Erythroblast (primary cell): Measurements from ENCODE around the gene NEURL3.
"Not testable (repeated sequence)": the region's sequence is repeated elsewhere in the genome, so short reads cannot be mapped to it uniquely, and the experiment has no call there.

Source experiments
- DNase-seq, 2 experiments: peaks; one replicate each; lab custom pipeline; 2025; lab: John Stamatoyannopoulos, UW
- GATA1 ChIP-seq: IDR thresholded peaks from 2 replicates; pipeline ENCODE4 v1.6.1; 2011; ENCODE audit warnings: low read depth, mild to moderate bottlenecking, control low read depth, low read length, moderate library complexity
- POLR2A ChIP-seq: IDR thresholded peaks from 2 replicates; pipeline ENCODE4 v1.6.1; 2011; ENCODE audit warnings: mild to moderate bottlenecking, low read length

The NEURL3 gene, protein sequence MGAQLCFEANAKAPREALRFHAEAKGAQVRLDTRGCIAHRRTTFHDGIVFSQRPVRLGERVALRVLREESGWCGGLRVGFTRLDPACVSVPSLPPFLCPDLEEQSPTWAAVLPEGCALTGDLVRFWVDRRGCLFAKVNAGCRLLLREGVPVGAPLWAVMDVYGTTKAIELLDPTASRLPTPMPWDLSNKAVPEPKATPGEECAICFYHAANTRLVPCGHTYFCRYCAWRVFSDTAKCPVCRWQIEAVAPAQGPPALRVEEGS

DNA sequence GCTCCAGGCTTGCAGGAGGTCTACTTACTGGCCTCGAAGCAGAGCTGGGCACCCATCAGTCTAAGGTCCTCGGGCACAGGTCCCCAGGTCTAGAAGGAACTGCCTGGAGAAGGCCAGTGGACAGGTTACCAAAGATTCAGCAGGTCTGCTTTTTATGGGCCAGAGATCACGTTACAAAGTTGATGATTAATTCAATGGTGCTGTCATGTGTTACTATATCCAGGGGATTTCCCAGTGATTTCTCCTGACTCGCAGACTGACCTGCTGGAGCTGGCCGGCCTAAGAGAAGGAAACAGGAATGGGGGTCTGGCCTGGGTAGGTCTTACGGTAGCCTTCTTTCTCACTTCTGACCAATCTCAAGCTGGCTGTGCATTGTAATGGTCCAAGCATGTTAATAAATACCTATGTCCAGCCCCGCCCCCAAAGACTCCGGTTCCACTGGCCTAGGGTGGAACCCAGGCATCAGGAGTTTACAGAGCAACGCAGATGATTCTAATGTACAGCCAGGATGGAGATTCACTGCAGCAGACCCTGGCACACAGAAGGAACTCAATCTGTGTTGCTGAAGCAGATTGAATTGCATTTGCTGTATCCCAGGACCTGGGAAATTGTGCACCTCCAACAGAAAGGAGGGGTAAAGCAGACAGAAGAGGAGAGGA lies at the start of gene NEURL3:
TSS of gene NEURL3 (minus strand) at position 127 of the 659 bp plus-strand sequence. CDS start at position 56, 71 bp downstream.
- no peak for TF ChIP-seq GATA1
- no peak for TF ChIP-seq POLR2A
- no peak for DNase-seq

DNA sequence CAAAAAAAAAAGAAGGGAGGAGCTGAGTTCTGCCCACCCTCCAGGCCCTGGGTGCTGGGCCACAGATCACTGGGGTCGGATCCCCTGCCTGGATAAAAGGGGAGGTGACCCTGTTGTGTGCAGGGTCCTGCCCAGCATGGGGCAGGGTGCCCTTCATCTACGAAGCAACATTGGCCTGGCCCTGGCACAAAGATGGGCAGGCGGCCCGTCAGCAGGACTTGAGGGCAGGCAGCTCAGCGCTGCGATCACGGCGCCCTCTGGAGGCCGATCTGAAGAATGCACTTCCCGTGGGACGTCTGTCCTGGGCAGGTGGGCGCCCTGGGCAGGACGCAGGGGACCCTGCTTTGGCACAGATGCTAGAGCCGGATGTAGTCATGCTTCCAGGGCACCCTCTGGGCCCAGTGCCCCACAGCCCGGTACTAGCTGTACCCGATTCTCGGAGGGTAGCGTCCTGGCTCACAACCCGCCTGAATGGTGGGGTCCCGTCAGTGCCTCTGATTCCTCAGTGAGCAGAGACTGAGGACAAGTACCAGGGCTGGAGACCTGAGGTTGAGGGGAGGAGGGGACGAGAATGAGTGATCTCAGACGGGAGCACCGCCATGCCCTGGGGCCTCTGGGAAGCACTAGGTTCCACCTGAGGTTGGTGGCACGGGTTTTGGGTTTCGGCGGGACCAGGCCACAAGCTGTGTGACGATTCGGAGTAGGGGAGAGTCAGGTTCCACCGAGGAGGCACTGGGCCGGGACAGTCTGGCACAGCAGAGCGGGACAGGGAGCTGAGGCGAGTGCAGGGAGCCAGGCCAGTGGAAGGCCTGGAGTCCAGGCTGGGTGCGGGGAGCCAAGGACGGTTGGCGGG lies 49.4 kb upstream of the NEURL3 start:
- TF ChIP-seq GATA1 (no peak), POLR2A (no peak)
- peak; percentile 47 to 76 for DNase-seq

GRCh38 chr2:96553957-96554292 lies 48.8 kb upstream of the NEURL3 start:
- not testable (repeated sequence) for DNase-seq

- no peak for DNase-seq
- TF ChIP-seq GATA1 (no peak), POLR2A (no peak)
Observed at GRCh38 chr2:96553176-96553956, 48.2 kb upstream of the NEURL3 start.

GRCh38 chr2:96552315-96553175 lies 47.4 kb upstream of the NEURL3 start:
- TF ChIP-seq POLR2A = no peak
- TF ChIP-seq GATA1 = no peak
- DNase-seq = no peak

DNA sequence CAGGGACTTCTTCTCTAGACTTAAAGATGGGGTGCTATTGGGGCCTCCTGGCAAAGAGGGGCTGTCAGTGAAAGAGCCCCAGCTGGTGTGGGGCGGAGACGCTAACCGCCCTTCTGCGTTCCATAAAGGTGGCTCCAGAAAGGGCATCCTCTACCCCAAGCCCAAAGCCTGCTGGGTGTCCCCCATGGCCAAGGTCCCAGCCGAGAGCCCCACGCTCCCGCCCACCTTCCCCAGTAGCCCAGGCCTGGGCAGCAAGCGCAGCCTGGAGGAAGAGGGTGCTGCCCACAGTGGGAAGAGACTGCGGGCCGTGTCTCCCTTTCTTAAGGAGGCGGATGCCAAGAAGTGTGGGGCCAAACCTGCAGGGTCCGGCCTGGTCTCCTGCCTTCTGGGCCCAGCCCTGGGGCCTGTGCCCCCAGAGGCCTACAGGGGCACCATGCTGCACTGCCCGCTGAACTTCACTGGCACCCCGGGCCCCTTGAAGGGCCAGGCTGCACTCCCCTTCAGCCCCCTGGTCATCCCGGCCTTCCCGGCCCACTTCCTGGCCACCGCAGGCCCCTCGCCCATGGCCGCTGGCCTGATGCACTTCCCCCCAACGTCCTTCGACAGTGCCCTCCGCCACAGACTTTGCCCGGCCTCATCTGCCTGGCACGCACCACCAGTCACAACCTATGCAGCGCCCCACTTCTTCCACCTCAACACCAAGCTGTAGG lies 46.6 kb upstream of the NEURL3 start:
- no peak for DNase-seq
- TF ChIP-seq GATA1 (no peak), POLR2A (no peak)

GRCh38 chr2:96550787-96551604 lies 45.8 kb upstream of the NEURL3 start:
- no peak for TF ChIP-seq GATA1
- no peak for TF ChIP-seq POLR2A
- no peak for DNase-seq

- DNase-seq = peak; percentile 24 to 52
- TF ChIP-seq POLR2A (no peak), GATA1 (no peak)
Observed at GRCh38 chr2:96549967-96550786, 45.0 kb upstream of the NEURL3 start.

DNA sequence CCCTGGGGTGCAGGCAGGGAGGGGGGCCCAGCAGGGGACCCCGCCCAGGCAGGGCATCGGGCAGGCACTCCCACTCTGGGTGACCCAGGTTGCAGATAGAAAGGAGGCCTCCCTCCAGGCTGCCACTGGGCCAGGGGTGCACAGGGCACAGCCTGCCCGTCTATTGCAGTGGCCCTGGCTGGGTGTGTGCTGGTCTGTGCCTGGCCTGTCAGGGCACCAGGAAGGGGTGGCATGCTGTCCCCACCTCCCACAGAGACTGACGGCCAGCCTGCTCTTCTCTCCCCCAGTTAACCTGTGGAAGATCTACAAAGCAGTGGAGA lies 44.3 kb upstream of the NEURL3 start:
- DNase-seq = no peak
- no peak for TF ChIP-seq POLR2A
- no peak for TF ChIP-seq GATA1

- TF ChIP-seq GATA1 (no peak), POLR2A (no peak)
- no peak for DNase-seq
Observed at GRCh38 chr2:96548558-96549465, 43.7 kb upstream of the NEURL3 start.
